IPS-18c (cell line): ENCODE data around the gene ZBTB7C.

Source experiments
- H3K4me3 ChIP-seq: 2 replicates; pipeline ENCODE4 v1.7.0; 2013; ENCODE audit warnings: low read depth, mild to moderate bottlenecking, low read length, moderate library complexity; ENCODE audit not compliant: insufficient read depth
- H3K9me3 ChIP-seq: one replicate; pipeline ENCODE4 v1.6.1; 2013; ENCODE audit warnings: mild to moderate bottlenecking, low read length, moderate library complexity; ENCODE audit not compliant: control insufficient read depth, insufficient read depth

The ZBTB7C gene

GRCh38 chr18:48186861-48187260 is 222.3 kb downstream of the ZBTB7C start:
- H3K9me3 ChIP-seq: no peaks in the 10 kb centered on the region
- H3K4me3 ChIP-seq: no peak overlapping the region

- Histone ChIP-seq H3K9me3 (no peaks in the 10 kb centered on the region), H3K4me3 (no peak overlapping the region)
Observed at GRCh38 chr18:48186131-48186766, 222.9 kb downstream of the ZBTB7C start.

- no peaks in the 10 kb centered on the region for H3K9me3 ChIP-seq
- no peak overlapping the region for H3K4me3 ChIP-seq
Observed at GRCh38 chr18:48184118-48184517, 225.1 kb downstream of the ZBTB7C start.

- no peaks in the 10 kb centered on the region for H3K9me3 ChIP-seq
- no peak overlapping the region for H3K4me3 ChIP-seq
Observed at GRCh38 chr18:48183613-48184012, 225.6 kb downstream of the ZBTB7C start.

GRCh38 chr18:48182779-48183178 is 226.4 kb downstream of the ZBTB7C start:
- Histone ChIP-seq H3K4me3 (no peak overlapping the region), H3K9me3 (no peaks in the 10 kb centered on the region)

- H3K4me3 ChIP-seq: no peak overlapping the region
- no peaks in the 10 kb centered on the region for H3K9me3 ChIP-seq
Observed at GRCh38 chr18:48181857-48182256, 227.3 kb downstream of the ZBTB7C start.

GRCh38 chr18:48181087-48181823 is 227.9 kb downstream of the ZBTB7C start:
- H3K4me3 ChIP-seq: no peak overlapping the region
- H3K9me3 ChIP-seq: no peaks in the 10 kb centered on the region

- Histone ChIP-seq H3K9me3 (no peaks in the 10 kb centered on the region), H3K4me3 (no peak overlapping the region)
Observed at GRCh38 chr18:48179666-48180065, 229.5 kb downstream of the ZBTB7C start.

- H3K9me3 ChIP-seq: no peaks in the 10 kb centered on the region
- no peak overlapping the region for H3K4me3 ChIP-seq
Observed at GRCh38 chr18:48179001-48179400, 230.2 kb downstream of the ZBTB7C start.

GRCh38 chr18:48176909-48177308 is 232.3 kb downstream of the ZBTB7C start:
- Histone ChIP-seq H3K9me3 (no peaks in the 10 kb centered on the region), H3K4me3 (no peak overlapping the region)

- Histone ChIP-seq H3K9me3 (no peaks in the 10 kb centered on the region), H3K4me3 (no peak overlapping the region)
Observed at GRCh38 chr18:48173557-48173956, 235.6 kb downstream of the ZBTB7C start.

- H3K4me3 ChIP-seq: no peak overlapping the region
- H3K9me3 ChIP-seq: peaks cover 3% of the 10 kb centered on the region
Observed at GRCh38 chr18:48172226-48173006, 236.8 kb downstream of the ZBTB7C start.

- Histone ChIP-seq H3K9me3 (peaks cover 4% of the 10 kb centered on the region), H3K4me3 (no peak overlapping the region)
Observed at GRCh38 chr18:48171490-48172188, 237.5 kb downstream of the ZBTB7C start.

- no peak overlapping the region for H3K4me3 ChIP-seq
- peaks cover 4% of the 10 kb centered on the region for H3K9me3 ChIP-seq
Observed at GRCh38 chr18:48170651-48171050, 238.5 kb downstream of the ZBTB7C start.

- no peak overlapping the region for H3K4me3 ChIP-seq
- peaks cover 4% of the 10 kb centered on the region for H3K9me3 ChIP-seq
Observed at GRCh38 chr18:48168861-48169260, 240.3 kb downstream of the ZBTB7C start.

GRCh38 chr18:48167897-48168253 is 241.3 kb downstream of the ZBTB7C start:
- peaks cover 4% of the 10 kb centered on the region for H3K9me3 ChIP-seq
- no peak overlapping the region for H3K4me3 ChIP-seq

- Histone ChIP-seq H3K4me3 (no peak overlapping the region), H3K9me3 (peaks cover 4% of the 10 kb centered on the region)
Observed at GRCh38 chr18:48166336-48166875, 242.8 kb downstream of the ZBTB7C start.
